OCI-LY3 (cell line): ENCODE results near the gene RPP40.
"Not testable (repeated sequence)": the region's sequence is repeated elsewhere in the genome, so short reads cannot be mapped to it uniquely, and the experiment has no call there.

Source experiments
- H2AFZ ChIP-seq: fragments of 200-600, 300-600 bp; shearing (Covaris generic); 2 replicates; pipeline ENCODE4 v1.6.0; 2014; ENCODE audit warnings: antibody characterized with exemption, low read depth, low read length
- H3K27ac ChIP-seq: fragments of 200-600, 300-600 bp; sonication (generic); 2 replicates; pipeline ENCODE4 v1.5.1; 2014; ENCODE audit warnings: mild to moderate bottlenecking, low read length, moderate library complexity, mixed read lengths
- H3K27me3 ChIP-seq: fragments of 200-600, 300-600 bp; sonication (generic); 2 replicates; pipeline ENCODE4 v1.6.1; 2014; ENCODE audit warnings: low read depth, low read length, mixed read lengths
- H3K36me3 ChIP-seq: fragments of 200-600, 300-600 bp; sonication (generic); replicated peaks from 2 replicates; pipeline ENCODE3; 2014; ENCODE audit warnings: low read depth, low read length, mixed read lengths
- H3K4me1 ChIP-seq: fragments of 300-600, 200-600 bp; sonication (generic); 2 replicates; pipeline ENCODE4 v1.6.1; 2014; ENCODE audit warnings: low read length, mixed read lengths
- H3K4me2 ChIP-seq: fragments of 200-600, 300-600 bp; sonication (generic); 2 replicates; pipeline ENCODE4 v1.6.1; 2014; ENCODE audit warnings: low read length, mixed read lengths
- H3K4me3 ChIP-seq: fragments of 300-600, 200-600 bp; sonication (generic); 2 replicates; pipeline ENCODE4 v1.5.1; 2014; ENCODE audit warnings: antibody characterized with exemption, mild to moderate bottlenecking, low read length, moderate library complexity
- H3K79me2 ChIP-seq: fragments of 300-600, 200-600 bp; shearing (Covaris generic); 2 replicates; pipeline ENCODE4 v1.6.1; 2014; ENCODE audit warnings: mild to moderate bottlenecking, low read length, mixed read lengths
- H3K9ac ChIP-seq: fragments of 300-600, 200-600 bp; shearing (Covaris generic); 2 replicates; pipeline ENCODE4 v1.6.0; 2014; ENCODE audit warnings: mild to moderate bottlenecking, low read length, moderate library complexity
- H3K9me3 ChIP-seq: fragments of 200-600, 300-600 bp; shearing (Covaris generic); 2 replicates; pipeline ENCODE4 v1.6.1; 2014; ENCODE audit warnings: low read length, mixed read lengths; ENCODE audit not compliant: insufficient read depth
- H4K20me1 ChIP-seq: fragments of 200-600, 300-600 bp; sonication (generic); 2 replicates; pipeline ENCODE4 v1.6.1; 2016; ENCODE audit warnings: low read length, mixed read lengths; ENCODE audit not compliant: insufficient read depth
- EZH2phosphoT487 ChIP-seq: fragments of 200-600 bp; shearing (Covaris generic); IDR thresholded peaks from 2 replicates; pipeline ENCODE4 v1.6.1; 2018; ENCODE audit warnings: antibody characterized with exemption, mixed run types, low read depth
- TF ChIP-seq, protein P1 (sequence below): fragments of 200-600, 300-600 bp; sonication (generic); IDR thresholded peaks from 2 replicates; pipeline ENCODE4 v1.5.1; 2014; ENCODE audit warnings: antibody characterized with exemption, low read length, low read depth

Gene RPP40

DNA sequence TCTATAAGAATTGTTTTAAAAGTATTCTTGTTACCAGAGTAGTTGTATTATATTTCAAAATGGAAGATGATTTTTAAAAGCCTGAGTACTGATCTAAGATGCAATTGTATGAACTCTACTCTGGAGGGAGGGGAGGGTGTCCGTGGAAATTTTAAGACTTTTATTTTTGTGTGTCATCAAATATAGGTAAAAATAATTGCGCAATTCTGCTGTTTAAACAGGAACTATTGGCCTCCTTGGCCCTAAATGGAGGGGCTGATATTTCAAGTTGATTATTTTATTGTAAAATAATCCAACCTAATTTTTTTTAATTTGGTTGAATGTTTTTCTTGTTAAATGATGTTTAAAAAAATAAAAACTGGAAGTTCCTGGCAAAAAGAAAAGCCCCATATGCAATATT is 38.1 kb upstream of the RPP40 start:
- no peak overlapping the region for H3K4me3 ChIP-seq
- H3K4me1 ChIP-seq: no peaks in the 10 kb centered on the region
- no peak overlapping the region for H3K4me2 ChIP-seq
- H3K79me2 ChIP-seq: no peaks in the 10 kb centered on the region
- no peaks in the 10 kb centered on the region for H4K20me1 ChIP-seq
- no peaks in the 10 kb centered on the region for H3K36me3 ChIP-seq
- H3K27me3 ChIP-seq: no peaks in the 10 kb centered on the region
- H3K27ac ChIP-seq: no peak overlapping the region
- no peak overlapping the region for H3K9ac ChIP-seq
- H3K9me3 ChIP-seq: no peaks in the 10 kb centered on the region
- no peak for TF ChIP-seq EZH2phosphoT487
- TF ChIP-seq, protein P1, sequence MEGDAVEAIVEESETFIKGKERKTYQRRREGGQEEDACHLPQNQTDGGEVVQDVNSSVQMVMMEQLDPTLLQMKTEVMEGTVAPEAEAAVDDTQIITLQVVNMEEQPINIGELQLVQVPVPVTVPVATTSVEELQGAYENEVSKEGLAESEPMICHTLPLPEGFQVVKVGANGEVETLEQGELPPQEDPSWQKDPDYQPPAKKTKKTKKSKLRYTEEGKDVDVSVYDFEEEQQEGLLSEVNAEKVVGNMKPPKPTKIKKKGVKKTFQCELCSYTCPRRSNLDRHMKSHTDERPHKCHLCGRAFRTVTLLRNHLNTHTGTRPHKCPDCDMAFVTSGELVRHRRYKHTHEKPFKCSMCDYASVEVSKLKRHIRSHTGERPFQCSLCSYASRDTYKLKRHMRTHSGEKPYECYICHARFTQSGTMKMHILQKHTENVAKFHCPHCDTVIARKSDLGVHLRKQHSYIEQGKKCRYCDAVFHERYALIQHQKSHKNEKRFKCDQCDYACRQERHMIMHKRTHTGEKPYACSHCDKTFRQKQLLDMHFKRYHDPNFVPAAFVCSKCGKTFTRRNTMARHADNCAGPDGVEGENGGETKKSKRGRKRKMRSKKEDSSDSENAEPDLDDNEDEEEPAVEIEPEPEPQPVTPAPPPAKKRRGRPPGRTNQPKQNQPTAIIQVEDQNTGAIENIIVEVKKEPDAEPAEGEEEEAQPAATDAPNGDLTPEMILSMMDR: no peak
- H2AFZ ChIP-seq: no peak overlapping the region

DNA sequence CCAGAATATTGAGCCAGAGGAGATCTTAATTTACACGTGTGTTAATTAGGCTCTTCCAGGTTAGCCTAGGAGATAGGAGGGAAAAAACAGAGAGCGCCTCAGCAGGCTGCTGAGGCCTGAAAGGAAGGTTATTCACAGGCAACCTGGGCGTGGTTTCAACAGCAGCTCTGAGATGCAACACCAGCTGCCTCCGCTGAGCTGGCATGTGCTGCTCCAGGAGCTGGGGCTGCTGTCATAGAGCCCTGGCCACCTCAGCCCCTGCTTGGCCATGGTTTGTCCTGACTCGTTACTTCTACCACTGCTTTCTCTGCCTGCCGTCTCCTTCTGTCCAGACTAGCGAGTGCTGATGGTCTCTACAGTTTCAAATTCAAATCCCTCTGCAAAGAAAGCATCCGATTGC is 32.4 kb upstream of the RPP40 start:
- no peak overlapping the region for H3K4me3 ChIP-seq
- no peaks in the 10 kb centered on the region for H3K27me3 ChIP-seq
- no peak overlapping the region for H3K27ac ChIP-seq
- H4K20me1 ChIP-seq: no peaks in the 10 kb centered on the region
- no peaks in the 10 kb centered on the region for H3K79me2 ChIP-seq
- H3K4me2 ChIP-seq: no peak overlapping the region
- H3K9me3 ChIP-seq: no peaks in the 10 kb centered on the region
- no peak overlapping the region for H3K9ac ChIP-seq
- no peaks in the 10 kb centered on the region for H3K4me1 ChIP-seq
- H3K36me3 ChIP-seq: no peaks in the 10 kb centered on the region
- H2AFZ ChIP-seq: no peak overlapping the region
- TF ChIP-seq, protein P1: no peak
- TF ChIP-seq EZH2phosphoT487: no peak

DNA sequence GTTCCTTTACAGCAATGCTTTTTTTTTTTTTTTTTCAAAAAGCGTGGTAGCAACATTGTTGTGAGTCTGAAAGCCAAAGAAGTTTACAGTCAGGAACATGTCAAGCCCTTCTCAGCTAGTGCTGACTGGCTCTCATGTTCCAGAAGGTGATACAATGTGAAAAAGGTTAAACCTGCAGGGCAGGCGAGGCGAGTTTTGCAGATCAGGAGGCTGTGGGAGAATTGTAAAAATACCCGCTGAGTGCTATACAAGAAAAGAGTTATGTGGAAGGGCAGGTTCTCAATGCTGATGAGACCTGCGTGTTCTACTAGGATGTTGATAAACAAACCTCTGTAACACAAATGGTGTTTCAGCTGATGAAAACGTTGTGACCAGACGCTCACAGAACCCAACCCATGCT is 30.9 kb upstream of the RPP40 start:
- no peaks in the 10 kb centered on the region for H3K9me3 ChIP-seq
- no peaks in the 10 kb centered on the region for H3K79me2 ChIP-seq
- peaks cover 7% of the 10 kb centered on the region for H3K4me1 ChIP-seq
- no peak overlapping the region for H3K9ac ChIP-seq
- TF ChIP-seq, protein P1: no peak
- TF ChIP-seq EZH2phosphoT487: no peak
- no peaks in the 10 kb centered on the region for H3K36me3 ChIP-seq
- no peak overlapping the region for H3K4me3 ChIP-seq
- no peak overlapping the region for H3K4me2 ChIP-seq
- H4K20me1 ChIP-seq: no peaks in the 10 kb centered on the region
- no peak overlapping the region for H3K27ac ChIP-seq
- H3K27me3 ChIP-seq: no peaks in the 10 kb centered on the region
- no peak overlapping the region for H2AFZ ChIP-seq

DNA sequence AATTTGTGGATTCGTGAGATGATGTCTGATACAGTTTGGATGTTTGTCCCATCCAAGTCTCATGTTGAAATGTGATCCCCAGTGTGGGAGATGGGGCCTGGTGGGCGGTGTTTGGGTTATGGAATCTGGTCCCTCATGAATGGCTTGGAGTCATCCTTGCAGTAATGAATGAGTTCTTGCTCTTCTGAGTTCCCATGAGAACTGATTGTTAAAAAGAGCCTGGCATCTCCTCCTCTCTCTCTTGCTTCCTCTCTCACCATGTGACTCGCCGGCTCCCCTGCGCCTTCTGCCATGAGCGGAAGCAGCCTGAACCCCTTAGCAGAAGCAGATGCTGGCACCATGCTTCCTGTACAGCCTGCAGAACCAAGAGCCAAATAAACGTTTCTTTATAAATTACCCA is 30.5 kb upstream of the RPP40 start:
- Histone ChIP-seq H3K36me3 (no peaks in the 10 kb centered on the region), H3K4me1 (peaks cover 7% of the 10 kb centered on the region), H3K4me2 (no peak overlapping the region), H3K9me3 (no peaks in the 10 kb centered on the region), H3K27me3 (no peaks in the 10 kb centered on the region), H3K79me2 (no peaks in the 10 kb centered on the region), H4K20me1 (no peaks in the 10 kb centered on the region), H3K27ac (no peak overlapping the region), H3K4me3 (no peak overlapping the region), H2AFZ (no peak overlapping the region), H3K9ac (no peak overlapping the region)
- TF ChIP-seq EZH2phosphoT487: no peak
- TF ChIP-seq, protein P1: no peak

DNA sequence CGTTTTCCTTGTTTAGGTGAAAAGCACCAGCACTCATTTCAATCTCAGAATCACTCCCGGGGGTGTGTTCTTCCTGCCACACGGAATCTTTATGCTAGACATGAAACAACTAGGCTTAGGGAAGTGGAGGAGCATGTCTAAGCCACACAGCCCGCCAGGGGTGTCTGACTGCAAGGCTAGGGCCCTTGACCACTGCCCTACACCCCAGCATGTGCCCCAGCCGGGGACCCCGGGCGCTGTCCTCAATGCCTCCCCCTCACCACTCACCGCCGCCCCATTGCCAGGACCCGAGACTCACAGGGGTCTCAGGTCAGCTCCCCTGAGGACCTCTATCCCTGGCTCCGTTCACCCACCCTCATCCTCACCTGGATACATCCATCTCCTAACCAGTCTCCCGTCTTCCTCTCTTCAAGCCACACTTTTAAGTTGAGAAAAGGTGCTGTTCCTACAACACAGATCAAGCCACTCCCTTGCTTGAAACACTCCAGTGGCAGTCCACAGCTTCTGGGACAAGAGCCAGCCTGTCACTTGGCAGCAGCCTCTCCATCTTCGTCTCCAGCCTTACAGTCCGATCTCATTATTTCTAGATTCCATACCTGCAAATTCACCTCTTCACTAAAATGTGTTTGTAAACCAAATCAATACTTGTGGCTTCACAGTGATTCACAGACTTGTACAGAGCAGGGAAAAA is 29.5 kb upstream of the RPP40 start:
- not testable (repeated sequence) for H3K9me3 ChIP-seq, H3K36me3 ChIP-seq, H3K27me3 ChIP-seq, H4K20me1 ChIP-seq, H2AFZ ChIP-seq, H3K4me3 ChIP-seq, H3K4me1 ChIP-seq, H3K27ac ChIP-seq, H3K79me2 ChIP-seq, H3K9ac ChIP-seq, H3K4me2 ChIP-seq

DNA sequence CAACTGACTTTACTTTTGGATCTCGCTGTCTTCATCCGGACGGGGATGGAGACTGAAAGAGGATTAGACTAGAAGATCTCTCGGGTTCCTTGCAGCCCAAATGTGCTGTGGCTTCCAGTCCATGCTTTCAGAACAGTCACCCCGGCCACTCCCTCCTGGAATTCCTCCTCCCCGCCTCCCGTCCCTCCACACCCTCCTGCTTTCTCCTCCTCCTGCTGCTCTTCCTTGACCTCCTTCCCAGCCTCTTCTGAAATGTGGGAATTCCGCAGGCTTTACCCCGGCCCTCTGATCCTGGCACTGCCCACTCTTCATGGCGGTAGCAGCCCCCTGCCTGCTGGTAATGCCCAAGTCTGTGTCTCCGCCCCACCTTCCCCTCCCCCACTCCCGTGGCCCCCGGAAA is 28.9 kb upstream of the RPP40 start:
- not testable (repeated sequence) for H3K4me1 ChIP-seq, H3K9me3 ChIP-seq, H3K79me2 ChIP-seq, H3K4me3 ChIP-seq, H3K27me3 ChIP-seq, H3K4me2 ChIP-seq, H2AFZ ChIP-seq, H3K27ac ChIP-seq, H4K20me1 ChIP-seq, H3K36me3 ChIP-seq, H3K9ac ChIP-seq
